HG02588 (cell line): ENCODE measurements around the gene TFF2.

ENCODE experiments used
- ATAC-seq: cut with Tn5 transposase; IDR thresholded peaks from one replicate; pipeline ENCODE4 v1.9.1; 2021; ENCODE audit warnings: mild to moderate bottlenecking, moderate library complexity; ENCODE audit not compliant: unreplicated experiment

The TFF2 gene

DNA sequence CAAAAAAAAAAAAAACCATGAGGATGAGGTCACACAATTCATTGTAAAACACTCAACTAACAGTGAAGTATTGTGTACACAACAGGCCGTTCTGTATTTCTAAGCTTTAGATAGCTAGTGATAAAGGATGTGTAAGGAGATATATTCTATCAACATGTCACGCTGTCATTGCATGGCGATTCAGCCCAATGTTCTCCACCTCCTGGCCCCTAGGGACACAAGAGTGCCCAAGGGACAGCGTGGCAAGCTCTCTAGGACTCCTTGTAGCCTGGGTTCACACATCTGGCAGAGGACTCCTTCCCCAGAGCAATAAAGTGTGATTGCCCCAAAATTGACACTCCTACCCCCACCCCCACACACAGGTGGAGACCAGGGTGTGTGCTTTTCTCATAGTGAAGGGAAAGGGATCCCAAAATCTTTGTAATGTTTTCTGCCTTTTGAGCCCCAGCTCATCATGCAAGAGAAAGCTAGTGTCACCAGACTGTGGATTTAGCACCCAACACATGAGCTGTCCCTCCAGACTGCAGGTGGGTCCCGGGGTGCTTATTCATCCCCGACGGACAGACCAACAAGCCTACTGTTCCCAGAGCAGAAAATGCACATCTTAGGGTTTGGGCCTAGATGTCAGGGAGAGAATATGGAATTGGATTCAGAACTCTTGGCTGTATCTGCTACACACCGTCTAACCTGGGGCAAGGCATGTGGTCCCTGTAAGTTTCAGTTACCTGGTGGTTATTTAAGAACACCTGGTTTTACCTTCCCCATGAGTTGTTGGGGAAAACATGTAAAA lies 33.6 kb upstream of the TFF2 start:
- ATAC-seq: no peak

DNA sequence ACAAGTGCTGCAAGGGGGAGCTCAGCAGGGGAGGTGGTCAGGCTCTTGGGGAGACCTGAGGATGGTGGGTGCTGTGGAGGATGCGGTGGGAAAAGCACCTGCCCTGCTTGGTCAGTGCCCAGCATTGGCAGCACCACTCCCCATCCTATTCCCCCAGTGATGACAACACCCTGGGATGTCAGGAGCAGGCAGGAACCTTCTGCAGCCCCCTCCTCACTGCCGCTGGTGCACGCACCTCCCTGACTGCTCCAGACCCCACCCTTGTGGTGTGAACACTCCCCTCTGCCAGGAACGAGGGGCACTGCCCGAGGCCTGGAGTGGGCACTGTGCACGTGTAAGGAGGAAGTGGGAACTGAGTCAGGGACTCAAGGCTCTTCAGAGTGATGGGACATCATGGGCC lies 32.5 kb upstream of the TFF2 start:
- ATAC-seq: no peak

DNA sequence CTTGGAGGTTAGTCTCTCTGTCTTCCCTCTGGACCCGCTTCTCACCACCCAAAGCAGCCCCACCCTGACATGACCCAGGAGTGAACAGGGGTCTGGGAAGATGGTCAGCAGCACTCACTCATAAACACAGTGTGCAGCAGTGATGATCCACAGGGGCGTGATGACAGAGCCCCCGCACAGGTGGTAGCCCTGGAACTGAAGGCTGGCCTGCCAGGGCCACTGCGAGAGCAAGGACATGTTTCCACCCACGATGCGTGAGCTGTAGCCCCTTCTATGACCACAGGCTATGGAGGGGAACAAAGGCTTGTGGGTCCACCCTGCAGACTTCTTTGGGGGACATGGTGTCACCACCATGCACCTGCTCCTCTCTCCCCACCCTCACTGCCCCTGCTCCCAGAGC lies 32.1 kb upstream of the TFF2 start:
- no peak for ATAC-seq

GRCh38 chr21:42381347-42381984 lies 30.7 kb upstream of the TFF2 start:
- ATAC-seq: no peak

- no peak for ATAC-seq
Observed at GRCh38 chr21:42379426-42380215, 28.8 kb upstream of the TFF2 start.

DNA sequence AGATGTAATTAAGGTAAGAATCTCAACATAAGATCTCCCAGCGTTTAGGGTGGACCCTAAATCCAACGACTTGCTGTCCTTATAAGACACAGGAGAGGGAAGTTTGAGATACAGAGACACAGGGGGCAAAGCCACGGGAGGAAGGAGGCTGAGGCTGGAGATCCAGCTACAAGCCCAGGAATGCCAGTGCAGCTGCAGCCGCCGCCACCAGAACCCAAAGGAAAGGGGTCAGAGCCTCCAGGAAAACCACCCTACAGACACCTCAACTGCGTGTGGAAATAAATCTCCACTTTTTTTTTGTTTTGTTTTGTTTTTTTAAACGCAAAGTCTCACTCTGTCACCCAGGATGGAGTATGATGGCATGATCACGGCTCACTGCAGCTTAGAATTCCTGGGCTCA lies 27.6 kb upstream of the TFF2 start:
- ATAC-seq: no peak

DNA sequence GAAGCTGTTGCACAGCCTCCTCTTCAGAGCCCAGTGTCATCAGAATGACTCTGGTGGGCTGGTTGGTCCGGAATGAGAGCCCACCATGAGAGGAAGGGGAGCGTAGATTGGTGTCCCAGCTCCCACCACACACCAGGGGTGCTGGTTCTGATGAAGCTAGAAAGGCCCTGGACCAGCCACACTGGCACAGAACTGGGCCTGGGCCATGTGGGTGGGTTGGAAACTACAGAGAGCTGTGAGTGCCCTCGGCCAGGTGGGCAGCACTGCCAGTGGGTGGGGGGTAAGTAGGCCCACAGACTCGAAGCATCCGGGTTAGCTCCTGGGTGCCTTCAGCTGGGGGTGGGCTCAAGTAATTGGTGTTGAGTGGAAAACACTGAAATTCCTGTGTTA lies 27.2 kb upstream of the TFF2 start:
- ATAC-seq: no peak

GRCh38 chr21:42377211-42377950 lies 26.6 kb upstream of the TFF2 start:
- ATAC-seq: no peak

DNA sequence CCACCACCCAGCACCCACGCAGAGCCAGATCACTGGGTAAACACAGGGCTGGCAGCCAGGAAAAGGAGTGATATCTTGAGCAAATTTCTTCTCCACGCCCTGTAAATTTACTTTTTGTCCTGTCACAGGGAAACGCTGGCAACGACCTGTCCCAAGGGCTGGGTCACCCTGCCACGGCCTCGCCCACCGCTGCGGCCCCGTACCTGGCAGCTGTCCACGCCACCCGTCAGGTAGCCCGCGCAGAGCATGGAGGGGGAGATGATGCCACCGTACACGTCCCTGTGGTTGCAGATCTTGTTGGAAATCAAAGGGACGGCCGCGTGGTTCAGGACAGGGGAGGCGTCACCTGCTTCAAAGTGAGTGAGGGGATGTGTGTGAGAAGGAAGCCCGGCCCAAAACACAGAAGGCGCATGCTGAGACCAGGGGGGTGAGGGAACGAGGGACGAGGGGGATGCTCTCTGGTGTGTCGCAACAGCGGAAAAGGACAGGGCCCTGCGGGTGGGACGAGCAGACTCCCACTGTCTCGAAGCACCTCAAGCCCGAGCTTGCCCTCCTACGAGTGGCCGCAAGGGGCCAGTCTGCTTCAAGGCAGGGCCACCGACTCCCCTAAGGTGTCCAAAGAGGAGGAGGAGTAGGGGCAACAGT lies 25.7 kb upstream of the TFF2 start:
- no peak for ATAC-seq

- ATAC-seq: no peak
Observed at GRCh38 chr21:42375966-42376337, 25.2 kb upstream of the TFF2 start.

DNA sequence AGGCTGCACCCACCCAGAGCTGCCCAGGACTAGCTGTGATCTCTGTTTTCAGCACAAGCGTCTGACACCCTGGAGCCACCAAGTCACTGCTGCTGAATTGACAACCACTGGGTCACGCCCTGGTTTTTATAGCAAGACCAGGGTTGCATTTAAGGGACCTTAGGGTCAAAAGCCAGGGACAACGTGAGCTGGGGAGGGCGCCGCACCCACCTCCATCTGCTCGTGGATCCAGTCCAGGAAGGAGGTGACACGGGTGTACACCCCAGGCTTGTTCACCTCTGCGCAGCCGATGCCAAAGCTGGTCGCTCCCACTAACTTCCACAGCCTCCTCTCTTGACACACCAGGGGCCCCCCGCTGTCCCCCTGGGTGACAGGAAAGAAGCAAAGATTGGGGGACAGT lies 24.7 kb upstream of the TFF2 start:
- no peak for ATAC-seq

- no peak for ATAC-seq
Observed at GRCh38 chr21:42374864-42375499, 24.2 kb upstream of the TFF2 start.

DNA sequence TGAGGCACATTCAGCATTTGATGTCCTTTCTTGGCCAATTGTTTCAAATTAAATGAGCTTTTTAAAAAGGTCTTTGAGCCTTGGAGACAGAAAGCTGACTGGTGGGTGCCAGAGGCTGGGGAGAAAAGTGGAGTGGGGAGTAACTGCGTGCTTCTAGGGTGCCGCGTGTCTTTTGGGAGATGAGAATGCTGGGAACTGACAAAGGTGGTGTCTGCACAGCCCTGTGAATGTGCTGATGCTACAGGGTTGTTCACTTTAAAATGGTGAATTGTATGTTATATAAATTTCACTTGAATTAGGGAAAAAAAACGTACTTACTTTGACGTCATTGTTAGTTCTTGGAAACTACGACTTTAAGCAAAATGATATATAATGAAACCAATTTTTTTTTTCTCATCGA lies 23.7 kb upstream of the TFF2 start:
- ATAC-seq: no peak

DNA sequence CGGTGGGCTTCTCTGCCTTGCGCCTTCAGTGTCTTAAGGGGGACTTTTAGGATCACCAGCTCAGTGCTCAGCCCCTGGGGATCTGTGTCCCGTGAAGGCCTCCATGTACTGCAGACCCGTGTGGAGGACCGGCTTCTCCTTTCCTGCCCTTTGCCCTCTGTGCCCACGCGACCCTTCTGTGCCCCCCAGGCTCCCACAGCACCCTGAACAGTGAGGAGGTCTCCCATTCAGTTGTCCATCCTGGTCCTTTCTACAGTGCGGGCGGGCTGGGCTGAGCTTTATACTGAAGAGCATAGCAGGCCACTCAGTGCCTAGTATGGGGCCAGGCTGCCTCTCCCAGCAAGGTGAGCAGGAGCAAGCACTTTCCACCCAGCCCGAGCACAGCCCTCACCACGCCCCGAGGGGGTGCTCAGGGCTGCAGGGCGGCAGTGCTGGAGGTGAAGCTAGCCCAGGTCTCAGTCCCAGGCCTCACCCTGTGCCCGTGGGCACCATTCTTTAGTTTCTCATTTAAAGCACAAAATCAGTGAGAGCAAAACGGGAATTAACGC lies 23.2 kb upstream of the TFF2 start:
- no peak for ATAC-seq

DNA sequence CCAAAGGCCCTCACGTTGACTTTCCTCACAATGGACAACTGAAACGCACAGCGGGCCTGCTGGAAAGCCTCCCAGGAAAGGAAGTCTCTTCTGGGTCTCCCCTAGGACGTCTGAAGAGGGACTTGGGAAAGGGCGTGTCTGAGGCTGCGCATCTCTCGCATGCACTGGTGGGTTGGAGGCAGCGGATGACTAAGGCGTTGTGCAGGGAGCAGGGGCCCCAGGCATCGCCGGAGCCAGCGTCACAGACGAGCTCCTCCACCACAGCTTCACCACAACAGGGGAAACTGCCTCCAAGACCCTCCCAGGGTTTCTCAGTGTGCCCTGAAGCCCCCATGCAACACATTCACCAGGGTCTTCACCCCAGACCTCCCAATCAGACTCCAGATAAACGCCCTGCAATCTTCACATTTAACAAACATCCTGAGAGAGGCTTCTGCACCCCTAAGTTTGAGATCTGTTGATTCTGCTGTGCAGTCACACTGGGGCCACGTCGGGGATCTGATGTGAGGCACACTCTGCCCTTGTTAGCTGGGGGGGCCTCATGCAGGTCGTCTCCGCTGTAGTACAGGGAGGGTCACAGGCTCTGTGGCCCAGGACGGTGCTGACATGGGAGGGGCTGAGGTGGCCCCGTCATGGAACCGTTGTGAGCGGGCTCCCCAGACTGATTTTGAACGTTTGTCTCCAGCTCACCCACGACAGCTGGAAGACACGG lies 22.6 kb upstream of the TFF2 start:
- no peak for ATAC-seq

DNA sequence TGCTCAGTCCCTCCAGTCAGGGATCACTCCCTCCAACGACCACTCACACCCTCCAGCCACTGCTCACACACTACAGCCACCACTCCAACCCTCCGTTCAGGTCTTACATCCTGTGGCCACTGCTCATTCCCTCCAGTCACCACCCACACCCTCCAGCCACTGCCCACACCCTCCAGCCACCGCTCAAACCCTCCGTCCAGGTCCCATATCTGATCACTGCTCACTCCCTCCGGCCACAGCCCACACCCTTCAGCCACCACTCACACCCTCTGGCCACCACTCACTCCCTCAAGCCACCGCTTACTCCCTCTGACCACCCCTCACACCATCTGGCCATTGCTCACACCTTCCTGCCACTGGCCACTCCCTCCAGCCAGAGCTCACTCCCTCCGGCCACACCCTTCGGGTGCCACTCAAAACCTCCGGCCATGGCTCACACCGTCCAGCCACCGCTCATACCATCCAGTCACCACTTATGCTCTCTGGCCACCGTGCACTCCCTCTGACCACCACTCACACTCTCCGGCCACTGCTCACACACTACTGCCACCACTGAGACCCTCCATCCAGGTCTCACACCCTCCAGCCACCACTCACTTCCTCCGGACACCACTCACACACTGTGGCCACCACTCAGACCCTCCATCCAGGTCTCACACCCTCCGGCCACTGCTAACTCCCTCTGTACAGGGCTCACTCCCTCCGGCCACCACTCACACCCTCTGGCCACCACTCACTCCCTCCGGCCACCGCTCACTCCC lies 20.3 kb upstream of the TFF2 start:
- no peak for ATAC-seq

- no peak for ATAC-seq
Observed at GRCh38 chr21:42369821-42370220, 19.0 kb upstream of the TFF2 start.

GRCh38 chr21:42367367-42368165 lies 16.8 kb upstream of the TFF2 start:
- no peak for ATAC-seq
